SU-DHL-6 (cell line): ENCODE data around the gene MRPL4.

Experiments
- H2AFZ ChIP-seq: fragments of 200-600 bp; sonication (generic); 2 replicates; pipeline ENCODE4 v1.6.1; 2014; ENCODE audit warnings: low read depth, mild to moderate bottlenecking, moderate library complexity, mixed read lengths, antibody characterized with exemption, low read length; ENCODE audit not compliant: severe bottlenecking
- H3F3A ChIP-seq: fragments of 200-600 bp; shearing (Covaris generic); 2 replicates; pipeline ENCODE4 v1.6.0; 2016; ENCODE audit warnings: antibody characterized with exemption, mild to moderate bottlenecking; ENCODE audit not compliant: insufficient read depth
- H3K27ac ChIP-seq: fragments of 200-600 bp; sonication (generic); 2 replicates; pipeline ENCODE4 v1.5.1; 2016; ENCODE audit warnings: low read depth, mild to moderate bottlenecking, low read length, moderate library complexity, mixed read lengths
- H3K27me3 ChIP-seq: fragments of 200-600 bp; sonication (generic), shearing (Covaris generic); 2 replicates; pipeline ENCODE4 v1.6.0; 2014; ENCODE audit warnings: mild to moderate bottlenecking, low read length
- H3K36me3 ChIP-seq: fragments of 200-600 bp; sonication (generic); 2 replicates; pipeline ENCODE4 v1.6.1; 2014; ENCODE audit warnings: mild to moderate bottlenecking, low read length, mixed read lengths
- H3K4me2 ChIP-seq: fragments of 300-600, 200-600 bp; shearing (Covaris generic), sonication (generic); 2 replicates; pipeline ENCODE4 v1.6.0; 2014; ENCODE audit warnings: low read length, low read depth, mild to moderate bottlenecking; ENCODE audit not compliant: poor library complexity, severe bottlenecking
- H3K4me3 ChIP-seq: fragments of 200-600 bp; sonication (generic); 2 replicates; pipeline ENCODE4 v1.5.1; 2014; ENCODE audit warnings: antibody characterized with exemption, low read length, mild to moderate bottlenecking, mixed read lengths; ENCODE audit not compliant: insufficient read depth, poor library complexity, severe bottlenecking
- H3K79me2 ChIP-seq: fragments of 200-600 bp; sonication (generic); 2 replicates; pipeline ENCODE4 v1.6.1; 2014; ENCODE audit warnings: mild to moderate bottlenecking, low read length, moderate library complexity; ENCODE audit not compliant: insufficient read depth
- H3K9ac ChIP-seq: fragments of 200-600 bp; sonication (generic); 2 replicates; pipeline ENCODE4 v1.7.0; 2014; ENCODE audit warnings: mild to moderate bottlenecking, low read length
- H3K9me2 ChIP-seq: fragments of 200-600 bp; sonication (generic); replicated peaks from 2 replicates; pipeline ENCODE4 v1.6.1; 2014; ENCODE audit warnings: low read length; ENCODE audit not compliant: insufficient read depth
- H3K9me3 ChIP-seq: fragments of 200-600 bp; sonication (generic); 2 replicates; pipeline ENCODE4 v1.6.1; 2014; ENCODE audit warnings: low read length, mixed read lengths; ENCODE audit not compliant: insufficient read depth
- H4K20me1 ChIP-seq: fragments of 200-600 bp; sonication (generic); 2 replicates; pipeline ENCODE4 v1.6.1; 2014; ENCODE audit warnings: low read depth, mild to moderate bottlenecking, antibody characterized with exemption, low read length, moderate library complexity, mixed read lengths
- EZH2phosphoT487 ChIP-seq: fragments of 200-600 bp; sonication (generic), shearing (Covaris generic); conservative IDR thresholded peaks from 2 replicates; pipeline ENCODE4 v1.6.1; 2018; ENCODE audit warnings: mild to moderate bottlenecking, antibody characterized with exemption, low read length, moderate library complexity, mixed read lengths
- TF ChIP-seq, protein P1 (sequence below): fragments of 200-600 bp; sonication (generic); IDR thresholded peaks from one replicate; pipeline ENCODE4 v1.5.1; 2017; ENCODE audit warnings: antibody characterized with exemption, mild to moderate bottlenecking, low read length, moderate library complexity; ENCODE audit not compliant: insufficient read depth, poor library complexity, severe bottlenecking

Gene MRPL4

DNA sequence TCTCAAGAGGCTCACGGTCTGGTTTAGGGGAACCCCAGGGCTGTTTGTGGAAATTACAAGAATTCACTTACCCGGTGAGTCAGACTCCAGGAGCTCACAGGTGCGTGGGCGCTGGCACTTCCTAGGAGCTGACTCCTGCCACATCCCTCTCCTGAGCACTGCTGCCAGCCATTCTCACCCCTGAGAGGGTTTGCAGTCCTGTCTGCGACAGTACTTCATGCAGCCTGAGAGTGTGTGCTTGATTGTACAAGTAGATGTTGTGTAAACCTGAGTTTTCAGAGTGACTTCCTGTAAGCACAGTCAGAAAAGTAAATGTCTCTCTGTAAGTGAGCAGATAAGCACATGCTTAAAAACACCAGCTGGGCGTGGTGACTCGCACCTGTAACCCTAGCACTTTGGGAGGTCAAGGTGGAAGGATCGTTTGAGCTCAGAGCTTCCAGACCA lies 8.1 kb downstream of the MRPL4 start:
- H3K27me3 ChIP-seq = no peaks in the 10 kb centered on the region
- H2AFZ ChIP-seq = no peak overlapping the region
- no peak overlapping the region for H3K27ac ChIP-seq
- H3K4me2 ChIP-seq = no peak overlapping the region
- no peaks in the 10 kb centered on the region for H3K36me3 ChIP-seq
- TF ChIP-seq EZH2phosphoT487 = no peak
- TF ChIP-seq, protein P1, sequence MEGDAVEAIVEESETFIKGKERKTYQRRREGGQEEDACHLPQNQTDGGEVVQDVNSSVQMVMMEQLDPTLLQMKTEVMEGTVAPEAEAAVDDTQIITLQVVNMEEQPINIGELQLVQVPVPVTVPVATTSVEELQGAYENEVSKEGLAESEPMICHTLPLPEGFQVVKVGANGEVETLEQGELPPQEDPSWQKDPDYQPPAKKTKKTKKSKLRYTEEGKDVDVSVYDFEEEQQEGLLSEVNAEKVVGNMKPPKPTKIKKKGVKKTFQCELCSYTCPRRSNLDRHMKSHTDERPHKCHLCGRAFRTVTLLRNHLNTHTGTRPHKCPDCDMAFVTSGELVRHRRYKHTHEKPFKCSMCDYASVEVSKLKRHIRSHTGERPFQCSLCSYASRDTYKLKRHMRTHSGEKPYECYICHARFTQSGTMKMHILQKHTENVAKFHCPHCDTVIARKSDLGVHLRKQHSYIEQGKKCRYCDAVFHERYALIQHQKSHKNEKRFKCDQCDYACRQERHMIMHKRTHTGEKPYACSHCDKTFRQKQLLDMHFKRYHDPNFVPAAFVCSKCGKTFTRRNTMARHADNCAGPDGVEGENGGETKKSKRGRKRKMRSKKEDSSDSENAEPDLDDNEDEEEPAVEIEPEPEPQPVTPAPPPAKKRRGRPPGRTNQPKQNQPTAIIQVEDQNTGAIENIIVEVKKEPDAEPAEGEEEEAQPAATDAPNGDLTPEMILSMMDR = no peak
- H3K4me3 ChIP-seq = no peak overlapping the region
- no peaks in the 10 kb centered on the region for H3K9me2 ChIP-seq
- no peaks in the 10 kb centered on the region for H3K9me3 ChIP-seq
- 0 out of 2 replicates have a peak, but pooled peaks cover 3% of the 10 kb centered on the region for H3F3A ChIP-seq
- H3K9ac ChIP-seq = no peak overlapping the region
- no peaks in the 10 kb centered on the region for H3K79me2 ChIP-seq
- no peaks in the 10 kb centered on the region for H4K20me1 ChIP-seq

- H3K27me3 ChIP-seq = no peaks in the 10 kb centered on the region
- 0 out of 2 replicates have a peak, but pooled peaks cover 3% of the 10 kb centered on the region for H3F3A ChIP-seq
- no peaks in the 10 kb centered on the region for H3K9me3 ChIP-seq
- no peak overlapping the region for H3K9ac ChIP-seq
- H3K4me2 ChIP-seq = no peak overlapping the region
- no peaks in the 10 kb centered on the region for H4K20me1 ChIP-seq
- no peak overlapping the region for H3K27ac ChIP-seq
- TF ChIP-seq, protein P1 = no peak
- TF ChIP-seq EZH2phosphoT487 = no peak
- no peaks in the 10 kb centered on the region for H3K36me3 ChIP-seq
- H3K4me3 ChIP-seq = no peak overlapping the region
- H3K79me2 ChIP-seq = no peaks in the 10 kb centered on the region
- no peaks in the 10 kb centered on the region for H3K9me2 ChIP-seq
- H2AFZ ChIP-seq = no peak overlapping the region
These were observed 10.8 kb downstream of the MRPL4 start for GRCh38 chr19:10262771-10263170.

GRCh38 chr19:10266706-10267105 lies 14.7 kb downstream of the MRPL4 start:
- Histone ChIP-seq H3K9me3 (no peaks in the 10 kb centered on the region), H3K27ac (no peak overlapping the region), H4K20me1 (no peaks in the 10 kb centered on the region), H2AFZ (no peak overlapping the region), H3K36me3 (no peaks in the 10 kb centered on the region), H3K9me2 (no peaks in the 10 kb centered on the region), H3K9ac (no peak overlapping the region), H3K79me2 (peaks cover 7% of the 10 kb centered on the region; the same call in 1 of the 2 replicates), H3F3A (peaks cover 17% of the 10 kb centered on the region), H3K27me3 (no peaks in the 10 kb centered on the region), H3K4me2 (no peak overlapping the region), H3K4me3 (no peak overlapping the region)
- TF ChIP-seq, protein P1 = no peak
- TF ChIP-seq EZH2phosphoT487 = no peak
